Transverse colon (tissue), 4 donors: Measurements from ENCODE around the gene EDARADD. TPM values are rescaled to one million over a fixed set of nuclear protein-coding genes. Genes with fewer than 3 reads are reported as not detected.

Experiments
- DNase-seq: peaks from one replicate; pipeline ENCODE4 v3.0.0-alpha.2; 2019
- H3K27ac ChIP-seq, 4 donors: fragments of 200-600 bp; sonication (generic); 2 replicates each; pipeline ENCODE4 v1.5.1; 2016 to 2018; ENCODE audit warnings: inconsistent platforms in 4 of 4
- H3K27me3 ChIP-seq: fragments of 200-600 bp; sonication (generic); 2 replicates; pipeline ENCODE4 v1.5.1; 2017; ENCODE audit warnings: inconsistent platforms
- H3K36me3 ChIP-seq, 4 donors: fragments of 200-600 bp; sonication (generic); 2 replicates each; pipeline ENCODE4 v1.5.1; 2017 to 2019; ENCODE audit warnings: inconsistent platforms in 4 of 4
- H3K4me1 ChIP-seq, 4 donors: fragments of 200-600 bp; sonication (generic); 2 replicates each; pipeline ENCODE4 v1.5.1; 2017 to 2020; ENCODE audit warnings: inconsistent platforms in 4 of 4
- H3K4me3 ChIP-seq, 4 donors: fragments of 200-600 bp; sonication (generic); 1 replicate in 1 of 4; 2 replicates in 3 of 4; pipeline versions ENCODE4 v1.5.1 to v1.6.1; 2017 to 2019; ENCODE audit warnings: inconsistent platforms in 4 of 4
- H3K9me3 ChIP-seq, 2 donors: fragments of 200-600 bp; sonication (generic); 2 replicates each; pipeline ENCODE4 v1.5.1; 2017 to 2019; ENCODE audit warnings: inconsistent platforms in 2 of 2
- EP300 ChIP-seq: sonication (generic); formaldehyde crosslinking; IDR thresholded peaks from one replicate; pipeline ENCODE4 v1.6.1; 2017; ENCODE audit warnings: antibody characterized with exemption, low read depth
- POLR2A ChIP-seq: fragments of 450-650 bp; IDR thresholded peaks from one replicate; pipeline ENCODE4 v1.6.1; 2016; ENCODE audit warnings: antibody characterized with exemption, mild to moderate bottlenecking, moderate library complexity
- POLR2AphosphoS5 ChIP-seq, 3 donors: sonication (generic); formaldehyde crosslinking; IDR thresholded peaks; one replicate each; pipeline ENCODE4 v1.6.1; 2016; ENCODE audit warnings: antibody characterized with exemption in 3 of 3
- WGBS, 2 donors: methylation state at CpG; one replicate each; pipeline ENCODE4 v1.1.5; 2018; ENCODE audit warnings: low coverage in 1 of 2; 5-methylcytosine and 5-hydroxymethylcytosine counted together
- in situ Hi-C, 4 donors: fragments of 200-750 bp; cut with MboI; loops; one replicate each; pipeline versions ENCODE4 v1.15.0 to v1.15.1; 2017; ENCODE audit warnings: low sequenced_read_pairs in 3 of 4, low pct_ligation_motif_present in 1 of 4, low pct_unique_long_range_greater_than_20kb in 1 of 4
- intact Hi-C: fragments of 100-400 bp; cut with DNase I; formaldehyde crosslinking; loops from one replicate; pipeline ENCODE4 v1.15.1; 2023; ENCODE audit warnings: low total_unique reads
- total RNA-seq, 4 donors: library from RNA; depleted of rRNA; stranded (reverse); fragments of >200 nt; gene quantifications; one replicate each; pipeline ENCODE4 v1.1.0, GENCODE V29; 2016
- TF ChIP-seq, protein P1 (sequence below), 5 experiments: fragments of 200-600 bp in 3 of 5; fragments of 450-650 bp in 2 of 5; sonication (generic) in 3 of 5; IDR thresholded peaks; 1 replicate in 2 of 5; 2 replicates in 3 of 5; pipeline ENCODE4 v1.5.1; 2016 to 2017; ENCODE audit warnings: antibody characterized with exemption in 5 of 5, inconsistent platforms in 3 of 5, mild to moderate bottlenecking in 2 of 5, moderate library complexity in 1 of 5

The EDARADD gene
- total RNA-seq, 4 donors from 2014 or later: 0.27 to 0.79 TPM; not detected in 2

DNA sequence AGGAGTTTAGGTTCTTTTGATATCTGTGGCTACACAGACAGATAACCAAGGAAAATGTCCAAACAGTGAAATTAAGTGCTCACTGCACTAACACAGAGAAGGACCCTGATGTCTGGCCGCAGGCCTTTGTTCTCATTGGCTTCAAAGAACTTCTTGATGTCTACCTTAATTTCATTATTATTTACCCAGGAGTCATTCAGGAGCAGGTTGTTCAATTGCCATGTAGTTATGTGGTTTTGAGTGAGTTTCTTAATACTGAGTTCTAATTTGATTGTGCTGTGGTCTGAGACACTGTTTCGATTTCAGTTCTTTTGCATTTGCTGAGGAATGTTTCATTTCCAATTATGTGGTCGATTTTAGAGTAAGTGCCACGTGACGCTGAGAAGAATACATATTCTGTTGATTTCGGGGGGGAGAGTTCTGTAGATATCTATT, 114.5 kb downstream of the EDARADD start:
- TF ChIP-seq, protein P1, sequence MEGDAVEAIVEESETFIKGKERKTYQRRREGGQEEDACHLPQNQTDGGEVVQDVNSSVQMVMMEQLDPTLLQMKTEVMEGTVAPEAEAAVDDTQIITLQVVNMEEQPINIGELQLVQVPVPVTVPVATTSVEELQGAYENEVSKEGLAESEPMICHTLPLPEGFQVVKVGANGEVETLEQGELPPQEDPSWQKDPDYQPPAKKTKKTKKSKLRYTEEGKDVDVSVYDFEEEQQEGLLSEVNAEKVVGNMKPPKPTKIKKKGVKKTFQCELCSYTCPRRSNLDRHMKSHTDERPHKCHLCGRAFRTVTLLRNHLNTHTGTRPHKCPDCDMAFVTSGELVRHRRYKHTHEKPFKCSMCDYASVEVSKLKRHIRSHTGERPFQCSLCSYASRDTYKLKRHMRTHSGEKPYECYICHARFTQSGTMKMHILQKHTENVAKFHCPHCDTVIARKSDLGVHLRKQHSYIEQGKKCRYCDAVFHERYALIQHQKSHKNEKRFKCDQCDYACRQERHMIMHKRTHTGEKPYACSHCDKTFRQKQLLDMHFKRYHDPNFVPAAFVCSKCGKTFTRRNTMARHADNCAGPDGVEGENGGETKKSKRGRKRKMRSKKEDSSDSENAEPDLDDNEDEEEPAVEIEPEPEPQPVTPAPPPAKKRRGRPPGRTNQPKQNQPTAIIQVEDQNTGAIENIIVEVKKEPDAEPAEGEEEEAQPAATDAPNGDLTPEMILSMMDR (IDR thresholded peaks at IDR 0.05): no peak
- TF ChIP-seq POLR2A (no peak), POLR2AphosphoS5 (IDR thresholded peaks at IDR 0.05) (no peak), EP300 (no peak)
- DNase-seq: no peak
- Histone ChIP-seq H3K4me1 (peaks cover 0 to 14% (median 6%) of the 10 kb centered on the region in 4 donors), H3K27ac (no peak overlapping the region), H3K36me3 (no peaks in the 10 kb centered on the region), H3K27me3 (no peaks in the 10 kb centered on the region), H3K4me3 (no peak overlapping the region), H3K9me3 (no peaks in the 10 kb centered on the region)
- 80 to 81% methylated on average over 6 of the region's 6 CpGs for WGBS, 2 donors
- intact Hi-C loops (no loop called here), in situ Hi-C loops (no loop called here)

- no peak overlapping the region for H3K4me3 ChIP-seq
- DNase-seq: no peak
- in situ Hi-C loops: no loop called here
- H3K36me3 ChIP-seq: no peaks in the 10 kb centered on the region
- TF ChIP-seq, protein P1 (IDR thresholded peaks at IDR 0.05): no peak
- TF ChIP-seq POLR2A (no peak), EP300 (no peak), POLR2AphosphoS5 (IDR thresholded peaks at IDR 0.05) (no peak)
- intact Hi-C loops: no loop called here
- 41% methylated on average over 1 of the region's 1 CpG; no CpG with 5 or more reads in 1 of the 2 donors for WGBS, 2 donors
- no peaks in the 10 kb centered on the region for H3K27me3 ChIP-seq
- H3K27ac ChIP-seq: no peak overlapping the region
- peaks cover 0 to 14% (median 6%) of the 10 kb centered on the region in 4 donors for H3K4me1 ChIP-seq
- H3K9me3 ChIP-seq: no peaks in the 10 kb centered on the region
Observed at GRCh38 chr1:236509203-236509602, 115.1 kb downstream of the EDARADD start.

- intact Hi-C loops (no loop called here), in situ Hi-C loops (no loop called here)
- TF ChIP-seq, protein P1 (IDR thresholded peaks at IDR 0.05): no peak
- TF ChIP-seq POLR2AphosphoS5 (IDR thresholded peaks at IDR 0.05) (no peak), EP300 (no peak), POLR2A (no peak)
- 51 to 56% methylated on average over 5 to 8 of the region's 8 CpGs for WGBS, 2 donors
- Histone ChIP-seq H3K27me3 (no peaks in the 10 kb centered on the region), H3K27ac (no peak overlapping the region), H3K4me3 (no peak overlapping the region), H3K36me3 (no peaks in the 10 kb centered on the region), H3K9me3 (no peaks in the 10 kb centered on the region), H3K4me1 (peaks cover 0 to 14% (median 6%) of the 10 kb centered on the region in 4 donors)
- peak; percentile 25 for DNase-seq
Observed at GRCh38 chr1:236509647-236510401, 115.7 kb downstream of the EDARADD start.

GRCh38 chr1:236511735-236512418, 117.8 kb downstream of the EDARADD start:
- Histone ChIP-seq H3K9me3 (no peaks in the 10 kb centered on the region), H3K4me3 (no peak overlapping the region), H3K36me3 (no peaks in the 10 kb centered on the region), H3K4me1 (peaks cover 0 to 16% (median 7%) of the 10 kb centered on the region in 4 donors), H3K27ac (no peak overlapping the region), H3K27me3 (no peaks in the 10 kb centered on the region)
- in situ Hi-C loops: no loop called here
- TF ChIP-seq POLR2AphosphoS5 (IDR thresholded peaks at IDR 0.05) (no peak), EP300 (no peak), POLR2A (no peak)
- TF ChIP-seq, protein P1 (IDR thresholded peaks at IDR 0.05): no peak
- DNase-seq: no peak
- intact Hi-C loops: no loop called here
- 93 to 95% methylated on average over 11 of the region's 11 CpGs for WGBS, 2 donors
